ENCODE measurements around the gene ZNF333.
"Not testable (repeated sequence)": the region's sequence is repeated elsewhere in the genome, so short reads cannot be mapped to it uniquely, and the experiment has no call there.

ZNF333 gene

DNA sequence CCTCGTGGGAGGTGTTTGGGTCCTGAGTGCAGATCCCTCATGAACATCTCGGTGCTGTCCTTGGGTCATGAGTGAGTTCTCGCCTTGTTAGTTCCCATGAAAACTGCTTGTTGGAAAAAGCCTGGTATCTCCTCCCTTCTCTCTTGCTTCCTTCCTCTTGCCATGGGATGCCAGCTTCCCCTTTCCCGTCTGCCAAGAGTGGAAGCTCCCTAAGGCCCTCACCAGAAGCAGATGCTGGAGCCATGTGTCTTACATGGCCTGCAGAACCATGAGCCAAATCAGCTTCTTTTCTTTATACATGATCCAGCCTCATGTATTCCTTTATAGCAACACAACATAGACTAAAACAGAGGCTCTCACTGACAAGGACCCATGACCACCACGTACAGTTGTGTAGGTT lies 80.3 kb downstream of the ZNF333 start:
- no peak for DNase-seq

DNA sequence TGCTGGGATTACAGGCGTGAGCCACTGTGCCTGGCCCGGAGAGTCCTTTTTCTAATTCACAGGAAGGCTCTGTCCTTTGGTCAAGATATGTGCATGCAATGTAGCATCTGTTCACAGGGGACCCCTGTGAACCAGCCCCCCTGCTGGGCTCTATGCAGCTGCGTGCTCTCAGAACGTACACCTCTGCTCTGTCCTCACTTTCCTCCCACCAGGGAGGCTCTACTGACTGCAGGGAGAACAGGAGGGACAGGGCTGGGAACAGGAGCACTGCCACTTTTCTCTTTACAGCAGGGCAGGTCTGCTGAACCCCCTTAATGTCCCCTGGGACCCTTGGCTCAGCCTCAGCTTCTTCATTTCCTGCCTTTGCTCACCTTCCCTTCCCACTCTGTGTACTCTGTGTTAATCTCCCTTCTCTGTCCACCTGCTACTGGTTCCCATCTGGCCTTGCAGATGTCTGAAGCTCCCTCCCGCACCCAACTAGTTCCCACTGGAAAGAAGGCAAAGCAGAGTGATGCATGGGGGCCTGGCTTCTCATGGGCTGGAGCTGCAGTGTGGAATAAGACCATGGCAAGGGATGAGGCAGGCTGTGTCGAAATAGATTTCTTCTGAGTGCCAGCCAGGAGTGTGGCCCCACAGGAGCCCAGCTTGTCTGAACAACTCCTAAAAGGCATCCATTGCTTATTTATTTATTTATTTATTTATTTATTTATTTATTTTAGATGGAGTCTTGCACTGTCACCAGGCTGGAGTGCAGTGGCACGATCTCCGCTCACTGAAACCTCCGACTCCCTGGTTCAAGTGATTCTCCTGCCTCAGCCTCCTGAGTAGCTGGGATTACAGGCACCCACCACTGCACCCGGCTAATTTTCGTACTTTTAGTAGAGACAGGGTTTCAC lies 81.3 kb downstream of the ZNF333 start:
- no peak for DNase-seq

DNA sequence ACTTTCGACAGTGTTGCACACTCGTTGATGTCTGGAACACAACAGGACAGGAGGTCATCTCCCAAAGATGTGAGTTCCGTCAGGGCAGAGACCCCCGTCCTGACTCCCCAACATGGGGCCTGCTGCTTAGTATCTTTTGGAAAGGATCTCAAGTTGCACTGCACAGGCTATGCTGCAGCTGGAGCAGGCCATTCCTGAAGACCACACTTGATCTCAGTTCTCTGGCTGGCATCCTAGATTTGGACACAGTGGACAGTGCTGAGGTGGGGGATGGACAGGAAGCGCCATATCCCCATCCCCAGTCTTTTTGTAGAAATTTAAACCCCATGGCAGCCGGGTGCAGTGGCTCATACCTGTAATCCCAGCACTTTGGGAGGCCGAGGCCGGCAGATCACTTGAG lies 82.6 kb downstream of the ZNF333 start:
- DNase-seq: no peak

- no peak for DNase-seq
These were observed 83.1 kb downstream of the ZNF333 start for GRCh38 chr19:14772995-14773394.

DNA sequence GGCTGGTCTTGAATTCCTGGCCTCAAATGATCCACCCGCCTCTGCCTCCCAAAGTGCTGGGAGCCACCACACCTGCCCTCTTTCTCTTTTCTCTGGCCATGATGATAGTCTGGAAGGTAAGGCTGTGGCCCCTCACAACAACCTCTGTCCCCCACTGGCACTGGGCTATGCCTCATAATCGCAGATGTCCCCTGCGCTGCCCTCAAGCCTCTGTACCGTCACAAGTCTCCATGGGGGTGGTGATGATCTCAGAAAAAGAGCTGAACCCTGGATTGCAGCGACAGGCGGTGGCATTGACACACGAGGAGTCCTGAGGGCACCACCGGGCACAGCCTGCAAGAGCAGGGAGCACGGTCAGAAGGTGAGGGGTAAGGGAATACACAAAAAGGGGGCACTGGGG lies 83.9 kb downstream of the ZNF333 start:
- DNase-seq: not testable (repeated sequence)

GRCh38 chr19:14774373-14774772 lies 84.5 kb downstream of the ZNF333 start:
- no peak for DNase-seq

GRCh38 chr19:14775326-14775725 lies 85.5 kb downstream of the ZNF333 start:
- not testable (repeated sequence) for DNase-seq

DNA sequence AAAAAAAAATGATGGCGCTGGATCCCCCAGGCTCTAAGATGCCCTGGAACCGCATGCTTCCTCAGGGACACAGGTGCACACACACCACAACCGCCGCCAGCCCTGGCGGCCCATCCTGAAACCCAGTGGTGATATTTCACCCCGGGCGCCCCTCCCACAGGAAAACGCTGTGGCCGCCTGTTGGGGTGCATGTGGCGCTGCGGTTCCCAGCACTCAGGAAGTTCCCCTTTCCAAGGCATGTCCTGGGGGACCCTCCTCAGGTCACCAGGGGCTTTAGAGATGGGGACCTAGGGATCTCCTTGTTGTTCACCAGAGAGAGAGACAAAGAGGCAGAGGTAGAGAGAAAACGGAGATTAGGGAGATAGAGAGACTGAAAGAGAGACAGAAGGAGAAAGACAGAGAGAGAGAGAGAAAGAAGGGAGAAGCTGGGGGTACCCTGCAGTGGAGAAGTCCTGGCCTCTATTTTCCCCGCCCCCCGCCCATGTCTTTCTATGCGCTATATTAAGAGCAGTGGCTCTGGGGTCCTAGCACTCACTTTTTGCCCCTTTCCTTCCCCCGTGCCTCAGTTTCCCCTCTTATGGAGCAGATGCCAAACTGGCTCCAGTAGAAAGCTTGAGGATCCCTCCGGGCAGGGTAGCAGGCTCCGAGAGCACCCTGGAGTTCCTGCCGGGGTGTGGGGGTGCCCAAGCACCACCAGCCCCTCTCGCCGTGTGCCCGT lies 86.2 kb downstream of the ZNF333 start:
- DNase-seq: no peak

DNA sequence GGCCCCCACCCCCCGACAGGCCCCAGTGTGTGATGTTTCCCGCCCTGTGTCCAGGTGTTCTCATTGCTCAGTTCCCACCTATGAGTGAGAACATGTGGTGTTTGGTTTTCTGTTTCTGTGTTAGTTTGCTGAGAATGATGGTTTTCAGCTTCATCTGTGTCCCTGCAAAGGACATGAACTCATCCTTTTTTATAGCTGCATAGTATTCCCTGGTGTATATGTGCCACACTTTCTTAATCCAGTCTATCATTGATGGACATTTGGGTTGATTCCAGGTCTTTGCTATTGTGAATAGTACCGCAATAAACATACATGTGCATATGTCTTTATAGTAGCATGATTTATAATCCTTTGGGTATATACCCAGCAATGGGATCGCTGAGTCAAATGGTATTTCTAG lies 87.8 kb downstream of the ZNF333 start:
- not testable (repeated sequence) for DNase-seq

DNA sequence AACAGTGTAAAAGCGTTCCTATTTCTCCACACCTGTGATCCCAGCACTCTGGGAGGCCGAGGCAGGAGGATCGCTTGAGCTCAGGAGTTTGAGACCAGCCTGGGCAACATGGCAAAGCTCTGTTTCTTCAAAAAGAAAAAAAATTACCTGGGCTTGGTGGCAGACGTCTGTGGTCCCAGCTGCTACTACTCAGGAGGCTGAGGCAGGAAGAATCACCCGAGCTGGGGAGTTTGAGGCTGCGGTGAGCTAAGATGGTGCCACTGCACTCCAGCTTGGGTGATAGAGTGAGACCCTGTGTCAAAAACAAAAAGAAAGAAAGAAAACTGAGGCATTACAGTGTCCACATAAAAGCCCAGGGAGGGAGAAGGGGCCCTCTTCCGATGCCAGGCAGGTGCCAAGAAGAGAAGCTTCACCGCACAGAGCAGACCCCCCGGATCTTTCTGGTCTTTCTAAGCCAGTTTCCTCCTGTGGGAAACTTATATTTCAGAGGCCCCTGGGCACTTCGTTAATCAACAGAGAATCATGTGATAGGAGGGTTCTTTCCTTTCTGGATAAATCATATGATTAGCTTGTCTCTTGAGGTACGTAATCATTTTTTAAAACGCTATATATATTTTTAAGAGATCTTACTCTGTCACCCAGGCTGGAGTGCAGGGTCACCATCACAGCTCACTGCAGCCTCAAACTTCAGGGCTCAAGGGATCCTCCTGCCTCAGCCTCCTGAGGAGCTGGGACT lies 88.4 kb downstream of the ZNF333 start, which contains the start of gene ADGRE2:
TSS of gene ADGRE2 (minus strand) at position 451 of the 736 bp plus-strand sequence. CDS start 1,804 bp downstream, outside the sequence.
- not testable (repeated sequence) for DNase-seq

DNA sequence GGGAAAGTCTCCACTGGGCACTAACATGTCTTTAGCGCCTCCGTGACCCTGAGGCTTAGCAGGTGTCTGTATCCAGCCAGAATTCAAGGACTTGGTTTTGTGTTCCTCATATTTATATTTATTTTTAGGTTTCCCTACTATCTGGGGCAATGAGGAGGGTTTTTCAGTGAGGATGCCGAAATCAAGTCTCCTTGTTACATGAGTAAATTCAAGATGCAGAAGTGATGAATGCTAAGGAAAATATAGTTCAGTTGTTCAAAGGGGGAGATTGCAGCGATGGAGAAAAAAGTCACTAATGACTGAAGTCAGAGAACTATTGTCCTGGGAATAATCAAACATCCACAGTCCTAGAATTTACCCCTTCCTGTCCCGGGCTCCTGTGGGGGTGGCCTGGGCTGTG lies 89.3 kb downstream of the ZNF333 start:
- no peak for DNase-seq

DNA sequence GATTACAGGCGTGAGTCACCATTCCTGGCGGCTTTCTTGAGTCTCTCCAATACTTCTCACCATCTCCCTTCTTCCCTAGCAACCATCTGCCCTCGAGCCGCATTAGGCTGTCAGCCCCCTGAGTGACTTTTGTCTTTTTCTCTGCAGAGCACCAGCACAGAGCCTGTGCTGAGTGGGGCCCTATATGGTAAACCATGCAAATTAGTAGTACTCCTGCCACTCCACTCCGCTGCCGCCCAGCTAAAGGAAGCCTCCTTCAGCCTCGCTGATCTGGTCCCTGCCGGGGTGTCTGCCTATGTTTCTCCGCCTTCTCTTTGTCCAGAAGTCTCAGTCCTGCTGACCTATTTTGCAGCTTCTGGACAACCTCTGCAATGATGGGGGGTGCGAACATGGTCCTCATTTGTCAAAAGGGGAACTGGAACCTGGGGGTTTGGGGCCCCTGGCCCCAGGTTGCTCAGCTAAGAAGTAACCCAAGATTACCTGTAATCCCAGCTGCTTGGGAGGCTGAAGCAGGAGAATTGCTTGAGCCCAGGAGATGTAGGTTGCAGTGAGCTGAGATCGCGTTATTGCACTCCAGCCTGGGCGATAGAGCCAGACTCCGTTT lies 90.9 kb downstream of the ZNF333 start:
- not testable (repeated sequence) for DNase-seq

GRCh38 chr19:14781713-14782536 lies 92.1 kb downstream of the ZNF333 start:
- not testable (repeated sequence) for DNase-seq

- DNase-seq: no peak
These were observed 93.0 kb downstream of the ZNF333 start for GRCh38 chr19:14782626-14783409.

Data from DMS53 (cell line).